ENCODE data around the gene TPPP2. TPM values are rescaled to one million over a fixed set of nuclear protein-coding genes. Genes with fewer than 3 reads are reported as not detected.
A peak's percentile ranks its signal among the peaks of the same experiment; 100 is the strongest.
"Not testable (repeated sequence)": the region's sequence is repeated elsewhere in the genome, so short reads cannot be mapped to it uniquely, and the experiment has no call there.

The TPPP2 gene
- total RNA-seq = not detected in 2 replicates

DNA sequence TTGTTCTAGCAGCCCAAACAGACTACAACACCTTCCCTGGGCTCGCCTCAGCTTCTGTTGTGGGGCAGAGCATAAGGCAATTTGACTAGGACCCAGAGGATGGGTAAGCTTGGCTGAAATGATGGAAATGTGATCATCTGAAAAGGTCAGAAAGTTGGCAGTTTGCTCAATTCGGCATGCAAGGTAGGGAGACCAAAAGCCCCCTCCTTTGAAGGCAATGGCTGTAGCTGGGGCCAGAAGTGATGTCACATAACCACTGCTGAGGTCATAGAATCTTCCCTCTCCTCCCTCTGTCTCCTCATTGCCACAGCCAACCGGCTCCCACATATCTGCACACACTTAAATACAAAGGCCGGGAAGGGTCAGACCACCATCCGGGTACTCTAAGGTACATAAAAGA, at the start of gene TPPP2:
TSS of gene TPPP2 (plus strand) at position 301 of the 400 bp plus-strand sequence. CDS start 365 bp downstream, outside the sequence.
- no peak for DNase-seq (ENCODE audit: low read depth)
- FAIRE-seq = peak; percentile 64
- H3K36me3 ChIP-seq (ENCODE audit: control insufficient read depth, insufficient read depth, low read length) = no peaks in the 10 kb centered on the region
- no peak within 1 kb of the TSS for H3K4me3 ChIP-seq (ENCODE audit: low read depth, low read length)
- TF ChIP-seq, protein P1, sequence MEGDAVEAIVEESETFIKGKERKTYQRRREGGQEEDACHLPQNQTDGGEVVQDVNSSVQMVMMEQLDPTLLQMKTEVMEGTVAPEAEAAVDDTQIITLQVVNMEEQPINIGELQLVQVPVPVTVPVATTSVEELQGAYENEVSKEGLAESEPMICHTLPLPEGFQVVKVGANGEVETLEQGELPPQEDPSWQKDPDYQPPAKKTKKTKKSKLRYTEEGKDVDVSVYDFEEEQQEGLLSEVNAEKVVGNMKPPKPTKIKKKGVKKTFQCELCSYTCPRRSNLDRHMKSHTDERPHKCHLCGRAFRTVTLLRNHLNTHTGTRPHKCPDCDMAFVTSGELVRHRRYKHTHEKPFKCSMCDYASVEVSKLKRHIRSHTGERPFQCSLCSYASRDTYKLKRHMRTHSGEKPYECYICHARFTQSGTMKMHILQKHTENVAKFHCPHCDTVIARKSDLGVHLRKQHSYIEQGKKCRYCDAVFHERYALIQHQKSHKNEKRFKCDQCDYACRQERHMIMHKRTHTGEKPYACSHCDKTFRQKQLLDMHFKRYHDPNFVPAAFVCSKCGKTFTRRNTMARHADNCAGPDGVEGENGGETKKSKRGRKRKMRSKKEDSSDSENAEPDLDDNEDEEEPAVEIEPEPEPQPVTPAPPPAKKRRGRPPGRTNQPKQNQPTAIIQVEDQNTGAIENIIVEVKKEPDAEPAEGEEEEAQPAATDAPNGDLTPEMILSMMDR (IDR thresholded peaks at IDR 0.05; ENCODE audit: insufficient read depth, low read length, severe bottlenecking) = no peak
- peaks cover 2% of the 10 kb centered on the region for H3K27me3 ChIP-seq (ENCODE audit: control insufficient read depth, insufficient read depth, low read length)

DNA sequence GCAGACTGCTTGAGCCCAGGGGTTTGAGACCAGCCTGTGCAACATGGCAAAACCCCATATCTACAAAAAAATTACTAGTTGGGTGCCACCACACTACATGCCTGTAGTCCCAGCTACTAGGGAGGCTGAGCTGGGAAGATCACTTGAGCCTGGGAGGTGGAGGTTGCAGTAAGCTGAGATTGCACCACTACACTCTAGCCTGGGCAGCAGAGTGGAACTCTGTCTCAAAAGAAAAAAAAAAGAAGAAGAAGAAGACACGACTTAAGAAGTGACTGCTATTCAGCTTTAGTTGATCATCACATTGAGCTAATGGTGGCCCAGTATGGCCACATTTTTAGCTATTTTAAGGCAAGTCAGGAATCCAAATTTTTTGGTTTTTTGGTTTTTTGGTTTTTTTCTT, 49.1 kb upstream of the TPPP2 start:
- no peak overlapping the region for H3K4me3 ChIP-seq (ENCODE audit: low read depth, low read length)
- DNase-seq (ENCODE audit: low read depth) = no peak
- no peaks in the 10 kb centered on the region for H3K27me3 ChIP-seq (ENCODE audit: control insufficient read depth, insufficient read depth, low read length)
- FAIRE-seq = no peak
- TF ChIP-seq, protein P1 (IDR thresholded peaks at IDR 0.05; ENCODE audit: insufficient read depth, low read length, severe bottlenecking) = no peak
- no peaks in the 10 kb centered on the region for H3K36me3 ChIP-seq (ENCODE audit: control insufficient read depth, insufficient read depth, low read length)

DNA sequence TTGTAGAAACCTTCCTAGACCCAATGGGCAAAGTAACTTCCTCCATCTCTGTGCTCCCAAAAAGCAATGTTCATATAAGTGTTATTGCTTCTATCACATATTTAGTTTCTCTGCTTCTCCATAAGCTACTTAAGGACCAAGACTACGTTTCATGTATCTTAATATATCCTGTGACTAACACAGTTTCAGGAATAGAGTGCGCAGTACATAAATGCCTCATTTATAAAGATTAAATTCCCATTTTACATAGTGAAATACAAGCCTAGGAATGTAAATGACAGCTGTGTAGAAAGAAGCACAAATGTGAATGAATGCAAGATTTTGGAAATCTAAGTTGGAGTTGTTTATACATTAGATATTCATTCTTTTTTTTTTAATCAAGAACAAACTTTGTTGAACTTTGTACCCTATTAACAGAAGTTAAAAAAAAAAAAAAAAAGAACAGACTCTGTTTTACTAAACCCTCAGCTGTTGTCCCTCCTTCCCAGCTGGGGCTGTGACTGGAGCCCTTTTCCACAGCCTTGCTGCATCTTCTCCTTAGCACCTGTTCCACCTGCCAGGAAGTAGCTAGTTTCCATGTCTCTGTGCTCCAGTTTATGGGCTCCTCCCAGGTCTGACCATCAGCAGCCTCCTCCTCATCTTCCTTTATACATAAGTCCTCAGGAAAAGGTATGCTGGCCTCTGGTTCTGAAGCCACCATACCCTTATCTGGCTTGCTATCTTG, 47.2 kb upstream of the TPPP2 start:
- no peaks in the 10 kb centered on the region for H3K27me3 ChIP-seq (ENCODE audit: control insufficient read depth, insufficient read depth, low read length)
- H3K4me3 ChIP-seq (ENCODE audit: low read depth, low read length) = no peak overlapping the region
- no peak for DNase-seq (ENCODE audit: low read depth)
- TF ChIP-seq, protein P1 (IDR thresholded peaks at IDR 0.05; ENCODE audit: insufficient read depth, low read length, severe bottlenecking) = no peak
- FAIRE-seq = no peak
- no peaks in the 10 kb centered on the region for H3K36me3 ChIP-seq (ENCODE audit: control insufficient read depth, insufficient read depth, low read length)

DNA sequence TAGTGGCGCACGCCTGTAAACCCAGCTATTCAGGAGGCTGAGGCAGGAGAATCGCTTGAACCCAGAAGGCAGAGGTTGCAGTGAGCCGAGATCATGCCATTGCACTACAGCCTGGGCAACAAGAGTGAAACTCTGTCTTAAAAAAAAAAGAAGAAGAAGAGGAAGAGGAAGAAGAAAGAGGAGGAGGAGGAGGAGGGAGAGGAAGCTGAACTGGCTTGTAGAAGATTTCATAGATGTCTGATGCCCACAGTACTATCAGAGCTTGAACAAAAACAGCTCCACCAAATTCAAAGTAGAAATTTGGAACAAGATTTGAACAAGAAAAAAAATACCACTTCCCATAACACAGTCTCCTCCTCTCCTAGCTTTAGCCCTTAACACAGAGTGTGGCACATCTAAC, 44.4 kb upstream of the TPPP2 start:
- H3K4me3 ChIP-seq (ENCODE audit: low read depth, low read length); DNase-seq (ENCODE audit: low read depth); FAIRE-seq; H3K27me3 ChIP-seq (ENCODE audit: control insufficient read depth, insufficient read depth, low read length); H3K36me3 ChIP-seq (ENCODE audit: control insufficient read depth, insufficient read depth, low read length): not testable (repeated sequence)

DNA sequence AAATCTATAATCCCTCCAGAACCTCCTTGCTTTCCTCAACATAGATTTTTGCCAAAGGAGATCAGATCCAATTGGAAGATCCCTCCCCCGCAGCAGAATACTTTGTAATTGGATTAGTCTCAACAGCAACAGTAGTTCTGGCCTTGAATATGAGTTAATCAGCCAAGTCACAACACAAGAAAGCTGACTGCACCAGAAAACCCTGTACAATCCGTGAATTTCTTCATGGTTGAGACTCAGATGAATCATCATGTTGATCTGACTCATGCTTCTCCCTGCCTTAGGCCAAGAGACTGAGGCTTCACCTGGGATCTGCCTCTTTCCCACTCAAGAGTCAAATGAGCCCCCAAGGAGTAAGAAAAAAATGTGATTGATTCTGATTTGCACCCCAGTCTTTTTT, 43.2 kb upstream of the TPPP2 start:
- Histone ChIP-seq H3K4me3 (ENCODE audit: low read depth, low read length) (no peak overlapping the region), H3K36me3 (ENCODE audit: control insufficient read depth, insufficient read depth, low read length) (no peaks in the 10 kb centered on the region), H3K27me3 (ENCODE audit: control insufficient read depth, insufficient read depth, low read length) (no peaks in the 10 kb centered on the region)
- no peak for FAIRE-seq
- DNase-seq (ENCODE audit: low read depth) = peak; percentile 99
- TF ChIP-seq, protein P1 (IDR thresholded peaks at IDR 0.05; ENCODE audit: insufficient read depth, low read length, severe bottlenecking) = no peak

DNA sequence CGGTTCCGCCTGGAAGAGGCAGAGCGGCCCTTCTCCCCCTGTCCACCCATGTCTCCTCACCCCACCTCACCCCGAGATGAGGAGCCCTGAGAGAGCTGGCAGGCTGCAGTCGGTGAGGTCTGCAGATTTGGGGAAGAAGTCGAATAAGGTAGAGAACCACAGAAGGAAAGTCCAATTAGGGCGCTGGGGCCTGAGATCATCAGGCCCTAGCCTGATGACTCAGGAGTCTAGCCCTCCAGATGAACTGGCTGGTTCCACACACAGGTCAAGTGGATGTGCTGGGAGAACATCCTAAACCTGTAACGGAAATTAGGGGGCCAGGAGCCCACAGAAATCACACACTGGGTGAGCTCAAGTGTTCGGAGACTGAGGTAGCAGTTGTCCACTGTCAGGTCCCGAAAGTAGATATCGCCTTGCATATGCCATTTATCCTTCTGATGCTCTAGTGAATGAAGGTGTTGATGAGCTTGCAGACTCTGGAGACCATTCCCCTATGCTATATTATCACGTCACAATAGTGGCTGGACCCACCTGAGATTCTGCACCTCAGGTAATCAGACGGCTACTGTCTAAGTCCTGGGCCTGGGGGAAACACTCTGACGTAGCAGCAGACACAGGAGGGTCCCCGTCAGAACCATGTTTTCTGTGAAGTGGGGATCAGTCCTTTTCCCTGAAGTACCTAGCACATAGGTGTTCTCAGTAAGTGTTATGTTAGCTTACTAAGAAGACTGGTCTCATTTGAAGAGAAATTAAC, 41.1 kb upstream of the TPPP2 start:
- TF ChIP-seq, protein P1 (IDR thresholded peaks at IDR 0.05; ENCODE audit: insufficient read depth, low read length, severe bottlenecking) = no peak
- FAIRE-seq (no peak), DNase-seq (ENCODE audit: low read depth) (no peak)
- peaks cover 5% of the 10 kb centered on the region for H3K36me3 ChIP-seq (ENCODE audit: control insufficient read depth, insufficient read depth, low read length)
- peak overlapping the region; percentile 80 for H3K4me3 ChIP-seq (ENCODE audit: low read depth, low read length)
- no peaks in the 10 kb centered on the region for H3K27me3 ChIP-seq (ENCODE audit: control insufficient read depth, insufficient read depth, low read length)
